B cell (primary cell): Measurements from ENCODE around the gene PIMREG. TPM values are rescaled to one million over a fixed set of nuclear protein-coding genes. Genes with fewer than 3 reads are reported as not detected.

Source experiments
- ATAC-seq: fragments of 200-7000 bp; cut with Tn5 transposase; one replicate; pipeline ENCODE4 v1.10.0; 2021; ENCODE audit warnings: low read depth, mild to moderate bottlenecking, moderate number of reproducible peaks, moderate library complexity
- CTCF ChIA-PET: fragments of 350-600 bp; sonication (Branson Sonifier 250); formaldehyde crosslinking; loops from one replicate; lab custom pipeline; 2021; ENCODE audit warnings: antibody characterized with exemption, inconsistent platforms; lab: Charles Lee
- POLR2A ChIA-PET: fragments of 350-600 bp; sonication (Branson Sonifier 250); formaldehyde crosslinking; loops from one replicate; lab custom pipeline; 2021; ENCODE audit warnings: antibody characterized with exemption; lab: Charles Lee
- DNase-seq: peaks from one replicate; pipeline ENCODE4 v3.0.0; 2013
- H2AFZ ChIP-seq: 2 replicates; pipeline ENCODE4 v1.6.1; 2012; ENCODE audit warnings: mild to moderate bottlenecking, low read depth, low read length; ENCODE audit not compliant: insufficient read depth, poor library complexity, severe bottlenecking
- H3K27ac ChIP-seq, 2 donors: 1 replicate in 1 of 2; 2 replicates in 1 of 2; pipeline ENCODE4 v1.5.1; 2012 to 2013; ENCODE audit warnings: low read length in 2 of 2, mild to moderate bottlenecking in 2 of 2, moderate library complexity in 1 of 2
- H3K27me3 ChIP-seq, 4 experiments: fragments of 200-600 bp in 1 of 4; sonication (generic) in 1 of 4; replicated peaks in 1 of 4; 1 replicate in 2 of 4; 2 replicates in 2 of 4; pipeline versions ENCODE4 v1.6.1 to v1.7.0; 2013 to 2016; ENCODE audit warnings: low read length in 3 of 4, mild to moderate bottlenecking in 2 of 4, mixed read lengths in 1 of 4, moderate library complexity in 1 of 4; ENCODE audit not compliant: insufficient read depth in 4 of 4, control insufficient read depth in 3 of 4; ENCODE audit errors: control extremely low read depth in 1 of 4
- H3K36me3 ChIP-seq, 2 experiments: replicated peaks in 1 of 2; 1 replicate in 1 of 2; 2 replicates in 1 of 2; pipeline versions ENCODE4 v1.6.1 to v1.7.1; 2013; ENCODE audit warnings: low read length in 1 of 2; ENCODE audit not compliant: insufficient read depth in 2 of 2, control insufficient read depth in 1 of 2; ENCODE audit errors: control extremely low read depth in 1 of 2, extremely low read depth in 1 of 2
- H3K4me1 ChIP-seq, 2 donors: fragments of 200-600 bp in 1 of 2; sonication (generic) in 1 of 2; 1 replicate in 1 of 2; 2 replicates in 1 of 2; pipeline versions ENCODE4 v1.5.1 to v1.6.1; 2013 to 2017; ENCODE audit warnings: low read length in 2 of 2; ENCODE audit not compliant: control insufficient read depth in 2 of 2, insufficient read depth in 2 of 2
- H3K4me2 ChIP-seq: replicated peaks from 2 replicates; pipeline ENCODE3; 2012; ENCODE audit warnings: mild to moderate bottlenecking, low read depth, low read length; ENCODE audit not compliant: poor library complexity, severe bottlenecking
- H3K4me3 ChIP-seq, 5 experiments: fragments of 200-600 bp in 1 of 5; sonication (generic) in 1 of 5; 1 replicate in 3 of 5; 2 replicates in 2 of 5; pipeline versions ENCODE4 v1.5.1 to v1.7.0; 2011 to 2016; ENCODE audit warnings: low read length in 4 of 5, mild to moderate bottlenecking in 4 of 5, low read depth in 2 of 5, control low read depth in 1 of 5, moderate library complexity in 1 of 5; ENCODE audit not compliant: insufficient read depth in 1 of 5; ENCODE audit errors: control extremely low read depth in 1 of 5, extremely low read depth in 1 of 5
- H3K79me2 ChIP-seq: fragments of 200-600 bp; sonication (generic); one replicate; pipeline ENCODE4 v1.6.0; 2016; ENCODE audit warnings: low read length; ENCODE audit not compliant: control insufficient read depth, insufficient read depth
- H3K9ac ChIP-seq: fragments of 200-600 bp; sonication (generic); 2 replicates; pipeline ENCODE4 v1.6.1; 2017; ENCODE audit warnings: mild to moderate bottlenecking, low read length, moderate library complexity
- H3K9me3 ChIP-seq, 3 donors: one replicate each; pipeline versions ENCODE4 v1.6.1 to v1.7.1; 2013; ENCODE audit warnings: low read length in 2 of 3; ENCODE audit not compliant: control insufficient read depth in 2 of 3, insufficient read depth in 1 of 3; ENCODE audit errors: control extremely low read depth in 1 of 3
- H4K20me1 ChIP-seq: 2 replicates; pipeline ENCODE4 v1.6.0; 2012; ENCODE audit warnings: mild to moderate bottlenecking, low read length; ENCODE audit not compliant: insufficient read depth, control insufficient read depth, poor library complexity, severe bottlenecking
- H3K27ac Mint-ChIP-seq: one replicate; pipeline ENCODE4 v1.8.0; 2021; ENCODE audit warnings: mixed read lengths
- H3K27me3 Mint-ChIP-seq: one replicate; pipeline ENCODE4 v1.8.0; 2021; ENCODE audit warnings: mixed read lengths
- H3K4me1 Mint-ChIP-seq: one replicate; pipeline ENCODE4 v1.8.0; 2021; ENCODE audit warnings: mixed read lengths
- H3K4me3 Mint-ChIP-seq: one replicate; pipeline ENCODE4 v1.8.0; 2021; ENCODE audit warnings: mixed read lengths
- H3K9me3 Mint-ChIP-seq: one replicate; pipeline ENCODE4 v1.8.0; 2022; ENCODE audit warnings: mixed read lengths; ENCODE audit not compliant: insufficient read depth
- CTCF ChIP-seq: fragments of 200-600 bp; IDR thresholded peaks from one replicate; pipeline ENCODE4 v1.8.0; 2022; ENCODE audit warnings: antibody characterized with exemption, mild to moderate bottlenecking
- EZH2 ChIP-seq: IDR thresholded peaks from 2 replicates; pipeline ENCODE4 v1.6.1; 2012; ENCODE audit warnings: borderline replicate concordance, low read depth, mild to moderate bottlenecking, moderate library complexity, low read length; ENCODE audit not compliant: insufficient read depth, poor library complexity, severe bottlenecking
- WGBS: methylation state at CpG from one replicate; pipeline ENCODE4 v1.1.5; 2013; ENCODE audit warnings: missing lambda C conversion rate; ENCODE audit not compliant: insufficient coverage; 5-methylcytosine and 5-hydroxymethylcytosine counted together
- intact Hi-C: fragments of 100-400 bp; cut with micrococcal nuclease; formaldehyde crosslinking; loops from one replicate; pipeline ENCODE4 v1.10.0; 2022
- polyA plus RNA-seq: library from polyadenylated mRNA; depleted of rRNA; stranded (reverse); fragments of >200 nt; gene quantifications from 2 replicates; pipeline ENCODE4 v1.2.3, GENCODE V29; 2012
- total RNA-seq, 2 donors: library from RNA; stranded (reverse); fragments of 120-200 nt in 1 of 2; gene quantifications; 1 replicate in 1 of 2; 2 replicates in 1 of 2; pipeline versions ENCODE4 v1.2.3 to v1.2.4, GENCODE V29; 2013 to 2022

The PIMREG gene
- total and polyA plus RNA-seq, 2 donors (not counting 1 experiment from before 2014, with no cell fraction given) = 0.21 TPM; not detected in 1

- peaks cover 6 to 10% of the 10 kb centered on the region in 2 donors for H3K4me1 ChIP-seq
- H3K27ac Mint-ChIP-seq = peak overlapping the region; percentile 73
- peak overlapping the region; percentile 54 for H3K4me3 Mint-ChIP-seq
- intact Hi-C loops = no loop called here
- peak; percentile 40 for DNase-seq
- H3K4me1 Mint-ChIP-seq = peaks cover 37% of the 10 kb centered on the region
- peak overlapping the region; percentile 76 for H2AFZ ChIP-seq
- H3K9ac ChIP-seq = peak overlapping the region; percentile 52
- ChIA-PET POLR2A (interaction anchor here (0.8 kb wide), 1 partner anchor 10 kb away, joined by 4 read pairs; the partner anchor contains the start of gene PIMREG), CTCF (interaction anchor here (1.5 to 3.5 kb wide), 2 partner anchors 18 kb away, joined by 5 to 13 read pairs; no protein-coding TSS in a partner anchor)
- no peaks in the 10 kb centered on the region for H3K27me3 ChIP-seq
- no peaks in the 10 kb centered on the region for H4K20me1 ChIP-seq
- peak overlapping the region in 4 of 5 experiments; percentile 2 to 38 (median 28) for H3K4me3 ChIP-seq
- peak overlapping the region; percentile 65 to 71 for H3K27ac ChIP-seq
- no peak for TF ChIP-seq CTCF
- TF ChIP-seq EZH2 = no peak
- no peak for ATAC-seq
- peak overlapping the region; percentile 65 for H3K4me2 ChIP-seq
- no peaks in the 10 kb centered on the region for H3K9me3 Mint-ChIP-seq
- H3K36me3 ChIP-seq = no peaks in the 10 kb centered on the region
- H3K9me3 ChIP-seq = peaks cover 0 to 8% (median 0%) of the 10 kb centered on the region in 3 donors
- no peaks in the 10 kb centered on the region for H3K27me3 Mint-ChIP-seq
- 58% methylated on average over 35 of the region's 35 CpGs for WGBS
- no peaks in the 10 kb centered on the region for H3K79me2 ChIP-seq
These were observed 10.5 kb downstream of the PIMREG start for GRCh38 chr17:6454495-6455320.
